Mammary epithelial cell (primary cell): ENCODE data around the gene AUTS2.

Experiments
- EZH2 ChIP-seq: IDR thresholded peaks from 2 replicates; pipeline ENCODE4 v1.6.1; 2012; ENCODE audit warnings: low read length, inconsistent platforms, borderline replicate concordance
- TF ChIP-seq, protein P1 (sequence below), 2 donors: IDR thresholded peaks in 1 of 2; conservative IDR thresholded peaks in 1 of 2; 2 replicates each; pipeline ENCODE4 v1.5.1; 2011 to 2012; ENCODE audit warnings: inconsistent platforms in 2 of 2, low read length in 2 of 2, mild to moderate bottlenecking in 2 of 2, control low read depth in 1 of 2, low read depth in 1 of 2; ENCODE audit not compliant: insufficient read depth in 1 of 2; ENCODE audit errors: extremely low read depth in 1 of 2

DNA sequence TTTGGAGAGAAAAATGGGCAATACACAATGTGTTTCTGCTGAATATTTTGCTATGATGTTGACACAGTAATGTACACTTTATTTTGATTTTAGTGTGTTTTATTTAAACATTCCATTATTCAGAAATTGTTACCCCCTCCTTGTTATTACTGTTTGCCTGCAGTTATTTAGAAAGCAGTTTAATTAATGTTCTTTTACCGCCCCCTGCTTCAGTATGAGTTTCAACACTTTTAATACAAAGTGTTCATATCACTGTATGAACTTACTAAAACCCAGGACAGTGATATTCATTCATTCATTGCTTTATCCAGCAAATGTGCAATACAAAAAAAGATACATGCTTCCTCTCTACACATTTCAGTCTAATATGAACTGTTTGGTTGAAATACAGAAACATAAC lies 159.3 kb downstream of the AUTS2 start:
- TF ChIP-seq, protein P1, sequence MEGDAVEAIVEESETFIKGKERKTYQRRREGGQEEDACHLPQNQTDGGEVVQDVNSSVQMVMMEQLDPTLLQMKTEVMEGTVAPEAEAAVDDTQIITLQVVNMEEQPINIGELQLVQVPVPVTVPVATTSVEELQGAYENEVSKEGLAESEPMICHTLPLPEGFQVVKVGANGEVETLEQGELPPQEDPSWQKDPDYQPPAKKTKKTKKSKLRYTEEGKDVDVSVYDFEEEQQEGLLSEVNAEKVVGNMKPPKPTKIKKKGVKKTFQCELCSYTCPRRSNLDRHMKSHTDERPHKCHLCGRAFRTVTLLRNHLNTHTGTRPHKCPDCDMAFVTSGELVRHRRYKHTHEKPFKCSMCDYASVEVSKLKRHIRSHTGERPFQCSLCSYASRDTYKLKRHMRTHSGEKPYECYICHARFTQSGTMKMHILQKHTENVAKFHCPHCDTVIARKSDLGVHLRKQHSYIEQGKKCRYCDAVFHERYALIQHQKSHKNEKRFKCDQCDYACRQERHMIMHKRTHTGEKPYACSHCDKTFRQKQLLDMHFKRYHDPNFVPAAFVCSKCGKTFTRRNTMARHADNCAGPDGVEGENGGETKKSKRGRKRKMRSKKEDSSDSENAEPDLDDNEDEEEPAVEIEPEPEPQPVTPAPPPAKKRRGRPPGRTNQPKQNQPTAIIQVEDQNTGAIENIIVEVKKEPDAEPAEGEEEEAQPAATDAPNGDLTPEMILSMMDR (conservative IDR thresholded peaks at IDR 0.05 in 1 of 2, IDR thresholded peaks at IDR 0.05 in 1 of 2; ENCODE audit: extremely low read depth in 1 of 2, insufficient read depth in 1 of 2, low read depth in 1 of 2, low read length in 2 of 2), result no peak
- TF ChIP-seq EZH2, result no peak
